Thyroid gland (tissue), 4 donors: Measurements from ENCODE around the gene GLRB. TPM values are rescaled to one million over a fixed set of nuclear protein-coding genes. Genes with fewer than 3 reads are reported as not detected.

Experiments
- DNase-seq, 2 donors: peaks; one replicate each; pipeline ENCODE4 v3.0.0-alpha.2; 2019
- H3K27ac ChIP-seq, 3 donors: fragments of 200-600 bp; sonication (generic); 1 replicate in 2 of 3; 2 replicates in 1 of 3; pipeline ENCODE4 v1.5.1; 2016 to 2019; ENCODE audit warnings: mild to moderate bottlenecking in 1 of 3, moderate library complexity in 1 of 3
- H3K27me3 ChIP-seq: fragments of 200-600 bp; sonication (generic); one replicate; pipeline ENCODE4 v1.5.1; 2019
- H3K36me3 ChIP-seq, 2 donors: fragments of 200-600 bp; sonication (generic); one replicate each; pipeline ENCODE4 v1.5.1; 2016 to 2019
- H3K4me1 ChIP-seq, 2 donors: fragments of 200-600 bp; sonication (generic); one replicate each; pipeline ENCODE4 v1.5.1; 2017 to 2019
- H3K4me3 ChIP-seq, 3 donors: fragments of 200-600 bp; sonication (generic); replicated peaks in 1 of 3; 1 replicate in 2 of 3; 2 replicates in 1 of 3; pipeline ENCODE4 v1.5.1; 2016; ENCODE audit warnings: mild to moderate bottlenecking in 1 of 3
- H3K9me3 ChIP-seq: fragments of 200-600 bp; sonication (generic); one replicate; pipeline ENCODE4 v1.5.1; 2017
- CTCF ChIP-seq, 6 experiments: fragments of 200-600 bp in 3 of 6; fragments of 450-650 bp in 3 of 6; sonication (generic) in 3 of 6; IDR thresholded peaks; one replicate each; pipeline ENCODE4 v1.5.1; 2016 to 2019; ENCODE audit warnings: antibody characterized with exemption in 6 of 6, mild to moderate bottlenecking in 2 of 6, inconsistent platforms in 1 of 6, moderate library complexity in 1 of 6
- POLR2A ChIP-seq, 2 donors: fragments of 450-650 bp; IDR thresholded peaks; one replicate each; pipeline ENCODE4 v1.6.1; 2017; ENCODE audit warnings: antibody characterized with exemption in 2 of 2, mild to moderate bottlenecking in 2 of 2, moderate library complexity in 1 of 2
- WGBS, 2 donors: methylation state at CpG; one replicate each; pipeline ENCODE4 v1.1.5; 2017; 5-methylcytosine and 5-hydroxymethylcytosine counted together
- intact Hi-C: fragments of 100-400 bp; cut with DNase I; formaldehyde crosslinking; loops from one replicate; pipeline ENCODE4 v1.15.1; 2023
- total RNA-seq, 4 donors: library from RNA; depleted of rRNA; stranded (reverse); fragments of >200 nt; gene quantifications; one replicate each; pipeline ENCODE4 v1.2.3, GENCODE V29; 2016

The GLRB gene
- total RNA-seq = 1 to 10 TPM in 2 of 4 donors, under 1 TPM in 2; 0.54 to 5.1 (median 0.94) TPM

- no peaks in the 10 kb centered on the region for H3K36me3 ChIP-seq
- DNase-seq = peak; percentile 25 to 32
- H3K27me3 ChIP-seq = no peaks in the 10 kb centered on the region
- H3K9me3 ChIP-seq = no peaks in the 10 kb centered on the region
- WGBS, 2 donors = 2 to 3% methylated on average over 51 of the region's 84 CpGs
- intact Hi-C loops = no loop called here
- H3K27ac ChIP-seq = no peak within 1 kb of the TSS
- H3K4me3 ChIP-seq = peak within 1 kb of the TSS in 2 of 3 donors; percentile 19 to 41
- TF ChIP-seq POLR2A (IDR thresholded peaks at IDR 0.05) (no peak), CTCF (IDR thresholded peaks at IDR 0.05) (no peak)
- peaks cover 0 to 5% of the 10 kb centered on the region in 2 donors for H3K4me1 ChIP-seq
Measured at GRCh38 chr4:157075811-157076577, at the start of gene GLRB. Gene GLRB, plus strand, starts transcription at chr4:157076150. Its CDS starts 1,875 bp downstream, at chr4:157078025.

GRCh38 chr4:157035471-157035870 is 40.5 kb upstream of the GLRB start:
- Histone ChIP-seq H3K4me1 (no peaks in the 10 kb centered on the region), H3K36me3 (no peaks in the 10 kb centered on the region), H3K9me3 (no peaks in the 10 kb centered on the region), H3K27me3 (no peaks in the 10 kb centered on the region), H3K4me3 (no peak overlapping the region), H3K27ac (no peak overlapping the region)
- DNase-seq = no peak
- intact Hi-C loops = no loop called here
- TF ChIP-seq POLR2A (IDR thresholded peaks at IDR 0.05) (no peak), CTCF (IDR thresholded peaks at IDR 0.05) (no peak)

- H3K9me3 ChIP-seq = no peaks in the 10 kb centered on the region
- no peak overlapping the region for H3K4me3 ChIP-seq
- no peaks in the 10 kb centered on the region for H3K27me3 ChIP-seq
- TF ChIP-seq CTCF (IDR thresholded peaks at IDR 0.05) = no peak
- no peak for TF ChIP-seq POLR2A (IDR thresholded peaks at IDR 0.05)
- no peak overlapping the region for H3K27ac ChIP-seq
- intact Hi-C loops = loop anchor here (10.0 kb wide), 1 partner anchor 66 kb away; the partner anchor contains the start of gene PDGFC
- H3K36me3 ChIP-seq = no peaks in the 10 kb centered on the region
- no peaks in the 10 kb centered on the region for H3K4me1 ChIP-seq
- no peak for DNase-seq
Measured at GRCh38 chr4:157040405-157040804, 35.5 kb upstream of the GLRB start.

GRCh38 chr4:157043131-157043530 is 32.8 kb upstream of the GLRB start:
- WGBS, 2 donors = 51 to 63% methylated on average over 2 of the region's 2 CpGs
- Histone ChIP-seq H3K9me3 (no peaks in the 10 kb centered on the region), H3K4me3 (no peak overlapping the region), H3K36me3 (no peaks in the 10 kb centered on the region), H3K27me3 (no peaks in the 10 kb centered on the region), H3K4me1 (no peaks in the 10 kb centered on the region), H3K27ac (no peak overlapping the region)
- DNase-seq = no peak
- TF ChIP-seq CTCF (IDR thresholded peaks at IDR 0.05) (peak in 1 of 6 experiments; percentile 6), POLR2A (IDR thresholded peaks at IDR 0.05) (no peak)
- intact Hi-C loops = loop anchor here (10.0 kb wide), 1 partner anchor 68 kb away; the partner anchor contains the start of gene PDGFC

GRCh38 chr4:157045507-157046127 is 30.3 kb upstream of the GLRB start:
- H3K27me3 ChIP-seq = no peaks in the 10 kb centered on the region
- no peaks in the 10 kb centered on the region for H3K4me1 ChIP-seq
- no peak overlapping the region for H3K27ac ChIP-seq
- peak; percentile 21 to 26 for DNase-seq
- whole genome bisulfite sequencing, 2 donors = 26 to 29% methylated on average over 2 of the region's 2 CpGs
- no peaks in the 10 kb centered on the region for H3K9me3 ChIP-seq
- no peak for TF ChIP-seq POLR2A (IDR thresholded peaks at IDR 0.05)
- TF ChIP-seq CTCF (IDR thresholded peaks at IDR 0.05) = peak; percentile 26 to 89 (median 76)
- H3K36me3 ChIP-seq = no peaks in the 10 kb centered on the region
- H3K4me3 ChIP-seq = no peak overlapping the region
- intact Hi-C loops = loop anchor here (5.0 to 10.0 kb wide), 2 partner anchors 71 to 568 kb away; partner anchors contain the start of gene PDGFC
